Measurements from ENCODE around the gene ITPKB.

The ITPKB gene

DNA sequence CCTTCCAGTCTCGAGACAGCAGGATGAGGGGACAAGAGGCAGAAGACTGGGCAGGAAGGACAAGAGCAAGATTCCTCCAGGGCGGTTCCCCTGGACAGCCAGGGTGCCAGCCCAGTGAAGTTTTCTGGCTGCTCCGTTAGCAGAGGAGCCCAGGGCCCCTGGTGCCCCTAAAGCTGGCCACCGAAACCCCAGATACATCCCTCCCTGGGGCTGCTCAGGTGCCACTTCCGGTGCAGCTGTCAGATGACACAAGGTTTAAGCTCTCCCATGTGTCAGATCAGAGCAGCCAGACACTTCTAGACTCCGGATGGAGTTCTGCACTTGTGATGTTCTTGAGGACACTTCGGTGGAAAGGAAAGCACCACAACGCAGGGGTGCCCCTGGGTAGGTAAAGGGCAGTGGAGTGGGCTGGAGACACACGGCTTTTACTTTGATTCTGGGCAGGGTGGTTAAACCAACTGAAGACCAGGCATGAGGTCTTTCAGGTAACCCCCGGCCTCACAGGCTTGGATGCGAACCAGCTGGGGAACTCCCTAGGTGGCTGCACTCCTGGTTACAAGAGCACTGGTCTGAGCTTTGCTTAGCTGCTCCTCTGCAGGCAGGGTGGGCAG lies 85.7 kb downstream of the ITPKB start:
- in situ Hi-C loops (cut with MboI; ENCODE audit: low sequenced_read_pairs): no loop called here

DNA sequence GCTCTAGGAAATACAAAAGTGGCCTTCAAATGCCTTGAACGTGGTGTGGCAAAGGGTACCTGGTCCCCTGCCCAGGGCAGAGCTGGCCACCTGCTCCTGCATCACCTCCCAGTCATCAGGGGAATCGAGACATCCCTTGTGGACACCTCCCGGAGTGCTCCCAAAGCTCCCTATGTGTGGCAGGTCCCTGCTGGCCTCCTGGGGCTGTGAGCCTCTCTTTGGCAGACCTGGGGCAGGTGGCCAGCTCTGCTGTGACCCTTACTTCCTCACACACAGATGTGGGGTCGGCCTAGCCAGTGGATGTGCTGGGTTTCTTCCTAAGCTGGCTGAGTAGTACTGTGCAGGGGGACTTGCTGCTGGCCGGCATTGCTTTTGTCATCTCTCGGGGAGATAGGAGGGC lies 86.5 kb downstream of the ITPKB start:
- in situ Hi-C loops (cut with MboI; ENCODE audit: low sequenced_read_pairs): no loop called here

DNA sequence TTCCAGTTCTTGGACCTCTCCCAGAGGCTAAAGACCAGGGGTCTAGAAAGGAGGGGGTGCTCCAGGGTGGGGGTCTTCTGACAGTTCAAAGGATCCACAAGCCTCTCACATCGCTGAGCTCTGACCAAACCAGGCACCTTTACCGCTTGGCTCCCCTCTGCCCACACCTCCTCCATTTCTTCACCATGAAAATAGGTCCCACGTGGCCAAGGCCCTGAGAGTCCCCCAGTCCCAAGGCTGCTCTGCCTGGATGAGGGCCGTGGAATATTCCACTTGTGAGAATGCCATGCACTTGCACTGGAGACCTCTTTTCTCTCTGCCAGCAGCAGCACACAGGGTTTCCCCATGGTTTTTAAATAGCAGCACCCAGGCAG lies 87.4 kb downstream of the ITPKB start:
- in situ Hi-C loops (cut with MboI; ENCODE audit: low sequenced_read_pairs): no loop called here

GRCh38 chr1:226651041-226651731 lies 87.9 kb downstream of the ITPKB start:
- in situ Hi-C loops (cut with MboI; ENCODE audit: low sequenced_read_pairs): no loop called here

GRCh38 chr1:226650236-226650841 lies 88.7 kb downstream of the ITPKB start:
- in situ Hi-C loops (cut with MboI; ENCODE audit: low sequenced_read_pairs): no loop called here

GRCh38 chr1:226649780-226650179 lies 89.3 kb downstream of the ITPKB start:
- in situ Hi-C loops (cut with MboI; ENCODE audit: low sequenced_read_pairs): no loop called here

- in situ Hi-C loops (cut with MboI; ENCODE audit: low sequenced_read_pairs): no loop called here
Observed at GRCh38 chr1:226649244-226649643, 89.8 kb downstream of the ITPKB start.

DNA sequence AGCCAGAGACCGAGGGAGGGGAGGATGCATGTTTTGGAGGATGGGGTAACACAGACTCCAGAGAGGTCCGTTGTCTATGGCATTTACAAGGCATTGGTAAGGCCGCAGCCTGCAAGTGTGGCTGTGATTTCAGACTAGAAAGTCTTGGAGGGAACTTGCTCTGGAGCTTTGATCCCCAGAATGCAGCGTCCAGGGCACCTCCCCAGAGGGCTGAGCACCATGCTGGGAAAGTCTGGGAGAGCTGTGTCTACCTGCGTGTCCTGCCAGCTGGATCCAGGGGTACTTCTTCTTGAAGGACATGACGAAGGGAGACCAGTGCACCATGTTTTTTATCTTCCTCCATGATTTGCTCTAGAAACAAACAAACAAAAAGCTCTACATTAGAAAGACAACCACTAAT lies 90.7 kb downstream of the ITPKB start:
- in situ Hi-C loops (cut with MboI; ENCODE audit: low sequenced_read_pairs): no loop called here

GRCh38 chr1:226647719-226648118 lies 91.4 kb downstream of the ITPKB start:
- in situ Hi-C loops (cut with MboI; ENCODE audit: low sequenced_read_pairs): no loop called here

DNA sequence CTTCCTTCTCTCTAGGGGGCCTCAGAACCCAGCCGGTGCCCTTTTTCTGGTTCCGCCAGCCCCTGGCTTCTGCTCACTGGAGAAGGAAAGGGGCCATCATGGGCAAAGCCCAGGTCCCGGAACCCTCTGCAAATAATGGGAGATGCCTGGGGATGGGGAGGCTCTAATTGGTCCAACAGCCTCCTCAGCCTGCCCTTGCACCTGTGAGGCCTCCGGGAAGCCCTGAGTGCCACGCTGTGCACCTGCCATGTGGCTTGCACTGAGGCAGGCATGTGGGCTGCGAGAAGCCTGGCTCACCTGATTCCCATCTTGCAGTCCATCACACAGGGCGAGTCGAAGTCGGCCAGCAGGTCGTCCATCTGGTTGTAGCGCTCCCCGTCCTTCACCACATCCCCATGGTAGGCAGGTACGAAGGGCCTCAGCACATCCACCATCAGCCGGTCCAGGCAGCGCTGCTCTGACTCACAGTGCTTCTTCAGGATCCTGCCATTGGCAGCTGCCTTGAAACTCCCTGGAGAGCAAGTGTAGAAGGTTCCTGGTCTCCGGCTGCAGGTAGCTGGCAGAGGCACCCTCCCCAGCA lies 92.1 kb downstream of the ITPKB start:
- in situ Hi-C loops (cut with MboI; ENCODE audit: low sequenced_read_pairs): no loop called here

GRCh38 chr1:226646026-226646869 lies 92.8 kb downstream of the ITPKB start:
- in situ Hi-C loops (cut with MboI; ENCODE audit: low sequenced_read_pairs): no loop called here

- in situ Hi-C loops (cut with MboI; ENCODE audit: low sequenced_read_pairs): no loop called here
Observed at GRCh38 chr1:226645279-226645976, 93.7 kb downstream of the ITPKB start.

DNA sequence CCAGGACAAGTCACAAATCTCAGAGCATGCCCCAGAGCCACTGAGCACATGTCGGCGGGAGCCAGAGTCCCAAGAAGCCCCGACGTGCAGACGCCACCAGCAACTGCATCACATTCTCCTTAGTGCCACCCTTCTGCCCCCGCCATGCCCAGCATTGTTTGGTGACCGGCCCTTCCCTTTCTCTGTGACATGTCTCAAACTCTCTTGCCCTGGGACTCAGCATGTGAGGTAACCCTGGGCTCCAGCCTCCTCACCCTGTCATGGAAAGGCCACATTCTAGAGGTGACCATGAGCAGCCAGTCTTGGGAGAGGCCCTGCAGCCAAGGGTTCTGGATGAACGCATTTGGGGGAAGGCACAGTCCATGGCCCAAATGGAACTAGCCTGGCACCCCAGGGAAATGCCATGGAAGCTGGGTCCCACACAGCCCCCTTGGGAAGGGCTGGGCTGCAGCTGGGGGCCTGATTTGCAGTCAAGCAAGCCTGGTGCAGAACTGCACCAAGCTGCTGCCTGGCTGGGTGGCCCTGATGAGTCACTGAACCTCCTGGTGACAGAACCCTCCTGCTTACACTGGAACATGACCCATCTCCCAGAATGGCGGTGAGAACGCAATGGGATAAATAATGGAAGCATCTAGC lies 94.4 kb downstream of the ITPKB start:
- in situ Hi-C loops (cut with MboI; ENCODE audit: low sequenced_read_pairs): no loop called here

DNA sequence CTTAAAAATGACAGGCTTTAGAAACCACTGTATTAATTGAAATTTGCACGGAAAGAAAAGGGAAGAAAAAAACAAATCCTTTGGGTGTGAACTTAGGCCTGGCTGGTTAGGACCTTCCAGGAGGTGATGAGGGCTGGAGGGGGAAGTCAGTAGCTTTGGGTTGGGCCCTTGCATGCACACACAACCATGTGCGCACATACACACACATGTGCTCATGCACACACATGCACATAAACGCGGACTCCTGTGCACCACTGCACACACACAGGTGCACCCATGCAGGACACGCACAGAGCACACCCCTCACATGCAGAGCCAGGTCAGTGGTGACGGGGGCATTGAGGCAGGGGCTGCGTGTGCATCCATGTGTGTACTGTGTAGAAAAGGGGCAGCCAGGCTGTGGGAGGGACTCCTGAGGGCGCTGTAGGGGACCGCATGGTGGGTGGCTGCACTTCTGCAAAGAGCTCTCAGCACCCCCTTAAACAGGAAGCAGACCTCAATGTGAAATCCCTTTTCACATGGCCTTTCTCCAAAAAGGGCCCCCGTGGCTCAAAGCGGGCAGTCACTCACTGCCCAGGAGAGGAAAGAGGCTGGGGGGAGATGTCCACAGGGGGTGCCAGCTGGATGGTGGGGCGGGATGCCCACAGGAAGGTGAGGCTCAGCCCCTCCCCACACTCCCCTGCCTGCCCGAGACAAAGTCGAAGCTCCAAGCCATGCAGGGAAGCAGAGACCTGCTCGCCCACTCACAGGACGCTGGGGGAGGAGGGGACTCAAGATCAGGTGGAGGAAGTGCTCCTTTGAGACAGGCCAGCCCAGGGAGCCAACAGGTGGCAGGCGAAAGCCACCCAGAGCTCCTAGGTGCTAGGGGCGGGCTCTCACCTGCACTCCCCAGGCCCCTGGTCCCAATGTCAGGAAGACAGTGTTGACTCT lies 95.2 kb downstream of the ITPKB start:
- in situ Hi-C loops (cut with MboI; ENCODE audit: low sequenced_read_pairs): no loop called here

GRCh38 chr1:226643177-226643576 lies 95.9 kb downstream of the ITPKB start:
- in situ Hi-C loops (cut with MboI; ENCODE audit: low sequenced_read_pairs): no loop called here

DNA sequence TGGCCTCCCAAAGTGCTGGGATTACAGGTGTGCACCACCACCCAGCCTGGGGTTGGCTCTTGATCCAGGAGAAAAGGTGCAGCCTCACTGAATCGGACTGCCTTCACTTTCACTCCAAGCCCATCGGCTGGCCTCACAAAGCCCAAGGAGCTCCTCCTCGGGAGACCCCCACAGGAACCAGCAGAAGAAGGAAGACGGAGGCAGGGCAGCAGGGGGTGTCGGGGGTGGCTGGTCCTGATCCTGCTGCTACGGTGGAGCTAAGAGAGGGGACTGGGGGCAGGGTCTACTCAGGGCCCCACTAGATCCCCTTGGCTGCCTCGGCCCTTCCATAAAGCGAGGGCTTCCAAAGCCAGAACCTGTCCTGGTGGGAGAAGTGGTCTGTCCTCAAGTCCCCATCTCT lies 96.7 kb downstream of the ITPKB start:
- in situ Hi-C loops (cut with MboI; ENCODE audit: low sequenced_read_pairs): no loop called here

DNA sequence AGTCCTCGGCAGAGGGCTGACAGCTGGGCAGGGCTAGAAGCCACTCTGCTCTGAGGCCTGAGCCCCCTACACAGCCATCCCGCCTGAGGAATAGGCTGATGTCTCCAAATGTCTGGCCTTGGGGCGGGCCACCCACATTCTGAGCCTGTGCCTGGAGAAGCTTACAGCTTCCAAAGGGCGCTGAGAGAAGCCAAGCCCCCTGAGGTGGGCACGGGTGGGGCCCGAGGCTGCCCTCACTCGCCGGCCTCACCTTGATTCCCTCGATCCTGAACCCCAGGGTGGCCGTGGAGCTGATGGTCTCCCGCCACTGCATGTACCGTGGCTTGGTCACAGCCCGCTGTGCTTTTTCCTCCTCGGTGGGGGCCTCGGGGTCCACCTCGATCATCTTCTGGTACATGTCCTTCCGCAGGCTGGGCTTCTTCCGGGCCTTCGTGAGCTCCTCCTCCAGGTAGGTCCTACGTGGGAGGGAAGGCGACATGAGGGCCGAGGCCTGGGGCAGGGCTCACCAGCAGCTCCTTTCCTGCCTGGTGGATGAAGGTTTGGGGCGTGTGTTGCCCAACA lies 97.3 kb downstream of the ITPKB start:
- in situ Hi-C loops (cut with MboI; ENCODE audit: low sequenced_read_pairs): no loop called here

- in situ Hi-C loops (cut with MboI; ENCODE audit: low sequenced_read_pairs): no loop called here
Observed at GRCh38 chr1:226640321-226641136, 98.6 kb downstream of the ITPKB start.

Measured in HL-60/S4 treated with phorbol 12-myristate 13-acetate at 8.2 ng/mL for 4 days and 3 days (cell line).